Embryonic facial prominence (tissue), 1 donor: ENCODE results near the gene POLR2E.
"Not testable (repeated sequence)": the region's sequence is repeated elsewhere in the genome, so short reads cannot be mapped to it uniquely, and the experiment has no call there.

ENCODE experiments used
- DNase-seq: peaks from one replicate; pipeline ENCODE4 v3.0.0-alpha.2; 2016; ENCODE audit errors: extremely low spot score

The POLR2E gene

GRCh38 chr19:1126984-1127760 is 32.0 kb upstream of the POLR2E start:
- DNase-seq, result no peak

GRCh38 chr19:1125601-1126467 is 30.7 kb upstream of the POLR2E start:
- DNase-seq, result no peak

GRCh38 chr19:1123885-1124677 is 28.9 kb upstream of the POLR2E start:
- DNase-seq, result no peak

- DNase-seq, result no peak
Measured at GRCh38 chr19:1123381-1123780, 28.2 kb upstream of the POLR2E start.

- no peak for DNase-seq
Measured at GRCh38 chr19:1122972-1123363, 27.8 kb upstream of the POLR2E start.

GRCh38 chr19:1122021-1122971 is 27.1 kb upstream of the POLR2E start:
- no peak for DNase-seq

GRCh38 chr19:1121395-1121794 is 26.2 kb upstream of the POLR2E start:
- no peak for DNase-seq

- DNase-seq, result no peak
Measured at GRCh38 chr19:1119475-1120217, 24.5 kb upstream of the POLR2E start.

- no peak for DNase-seq
Measured at GRCh38 chr19:1118999-1119398, 23.8 kb upstream of the POLR2E start.

GRCh38 chr19:1117654-1118053 is 22.5 kb upstream of the POLR2E start:
- DNase-seq, result no peak

DNA sequence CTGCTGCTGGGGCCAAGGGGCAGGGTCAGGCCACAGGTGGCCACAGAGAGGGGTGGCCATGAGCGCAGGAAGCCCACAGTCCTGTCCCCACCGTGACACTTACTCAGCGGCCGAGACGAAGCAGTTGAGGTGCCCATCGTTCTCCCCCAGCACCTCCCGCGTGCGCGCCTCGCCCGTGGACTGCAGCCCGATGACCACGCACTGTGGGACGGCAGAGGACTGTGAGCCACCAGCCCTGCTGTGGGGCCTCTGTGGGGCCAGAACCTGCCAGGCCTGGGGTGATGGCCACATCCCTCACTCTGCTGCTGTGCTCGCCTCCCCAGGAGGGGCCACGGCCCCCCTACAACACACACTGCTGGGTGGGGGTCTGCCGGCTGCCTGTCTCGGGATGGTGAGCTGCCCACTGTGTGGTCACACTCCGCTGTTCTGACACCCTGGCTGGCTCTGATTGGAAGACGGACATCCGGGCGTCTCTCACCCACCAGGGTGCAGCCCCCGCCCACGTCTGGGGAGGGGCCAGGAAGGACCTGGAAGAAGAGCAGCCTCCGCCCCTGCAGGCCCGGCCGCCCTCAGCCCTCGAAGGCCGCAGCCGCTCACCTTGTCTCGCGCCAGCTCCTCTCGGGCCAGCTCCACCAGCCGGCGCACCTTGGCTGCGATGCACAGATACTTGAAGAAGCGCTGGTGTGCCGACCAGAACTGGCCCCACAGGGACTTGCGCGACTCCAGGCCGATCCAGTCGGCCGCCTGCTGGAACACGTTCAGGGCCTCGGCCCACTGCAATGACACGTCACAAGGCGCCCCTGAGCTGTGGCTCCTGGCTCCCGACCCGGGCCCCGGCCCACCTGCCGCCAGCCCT is 21.8 kb upstream of the POLR2E start:
- no peak for DNase-seq

DNA sequence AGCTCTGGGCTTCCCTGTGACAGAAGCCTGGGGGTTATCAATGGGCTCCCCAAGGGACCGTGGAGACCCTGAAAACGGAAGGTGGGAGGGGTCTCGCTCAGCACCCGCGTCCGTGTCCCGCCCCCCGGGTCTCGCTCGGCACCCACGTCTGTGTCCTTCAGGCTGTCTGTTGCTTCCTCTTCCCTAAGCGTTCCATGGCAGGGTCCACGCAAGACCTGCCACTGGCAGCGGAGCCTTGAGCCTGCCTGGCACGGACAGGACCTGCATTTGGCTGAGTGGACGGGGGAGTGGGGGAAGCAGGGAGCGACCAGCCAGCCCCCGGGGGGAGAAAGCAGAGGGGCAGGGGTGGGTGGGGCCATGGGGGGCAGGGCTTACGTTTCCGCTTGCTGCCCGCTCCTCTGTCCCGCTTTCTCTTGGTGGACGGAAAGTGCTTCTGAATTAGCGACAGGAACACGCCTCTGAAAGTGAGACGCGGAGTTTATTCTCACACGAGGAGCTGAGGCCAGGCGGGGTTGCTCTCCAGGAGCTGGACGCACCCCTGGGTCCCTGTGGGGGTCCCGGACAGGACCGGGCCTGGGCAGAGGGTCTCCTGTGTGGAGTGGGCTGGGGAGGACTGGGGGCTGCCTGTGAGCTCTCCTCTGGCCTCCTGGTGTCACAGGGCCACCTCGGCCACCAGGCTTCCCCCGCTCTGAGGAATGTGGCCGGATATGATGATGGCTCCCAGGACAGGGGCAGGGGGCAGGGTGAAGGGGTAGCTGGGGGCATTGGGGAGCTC is 20.7 kb upstream of the POLR2E start:
- no peak for DNase-seq

DNA sequence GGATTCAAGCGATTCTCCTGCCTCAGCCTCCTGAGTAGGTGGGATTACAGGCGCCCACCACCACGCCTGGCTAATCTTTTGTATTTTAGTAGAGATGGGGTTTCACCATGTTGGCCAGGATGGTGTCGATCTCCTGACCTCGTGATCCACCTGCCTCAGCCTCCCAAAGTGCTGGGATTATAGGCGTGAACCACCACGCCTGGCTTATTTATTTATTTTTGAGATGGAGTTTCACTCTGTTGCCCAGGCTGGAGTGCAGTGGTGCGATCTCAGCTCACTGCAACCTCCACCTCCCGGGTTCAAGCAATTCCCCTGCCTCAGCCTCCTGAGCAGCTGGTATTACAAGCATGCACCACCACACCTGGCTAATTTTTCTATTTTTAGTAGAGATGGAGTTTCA is 19.6 kb upstream of the POLR2E start:
- DNase-seq, result not testable (repeated sequence)

GRCh38 chr19:1113986-1114483 is 18.9 kb upstream of the POLR2E start:
- no peak for DNase-seq

DNA sequence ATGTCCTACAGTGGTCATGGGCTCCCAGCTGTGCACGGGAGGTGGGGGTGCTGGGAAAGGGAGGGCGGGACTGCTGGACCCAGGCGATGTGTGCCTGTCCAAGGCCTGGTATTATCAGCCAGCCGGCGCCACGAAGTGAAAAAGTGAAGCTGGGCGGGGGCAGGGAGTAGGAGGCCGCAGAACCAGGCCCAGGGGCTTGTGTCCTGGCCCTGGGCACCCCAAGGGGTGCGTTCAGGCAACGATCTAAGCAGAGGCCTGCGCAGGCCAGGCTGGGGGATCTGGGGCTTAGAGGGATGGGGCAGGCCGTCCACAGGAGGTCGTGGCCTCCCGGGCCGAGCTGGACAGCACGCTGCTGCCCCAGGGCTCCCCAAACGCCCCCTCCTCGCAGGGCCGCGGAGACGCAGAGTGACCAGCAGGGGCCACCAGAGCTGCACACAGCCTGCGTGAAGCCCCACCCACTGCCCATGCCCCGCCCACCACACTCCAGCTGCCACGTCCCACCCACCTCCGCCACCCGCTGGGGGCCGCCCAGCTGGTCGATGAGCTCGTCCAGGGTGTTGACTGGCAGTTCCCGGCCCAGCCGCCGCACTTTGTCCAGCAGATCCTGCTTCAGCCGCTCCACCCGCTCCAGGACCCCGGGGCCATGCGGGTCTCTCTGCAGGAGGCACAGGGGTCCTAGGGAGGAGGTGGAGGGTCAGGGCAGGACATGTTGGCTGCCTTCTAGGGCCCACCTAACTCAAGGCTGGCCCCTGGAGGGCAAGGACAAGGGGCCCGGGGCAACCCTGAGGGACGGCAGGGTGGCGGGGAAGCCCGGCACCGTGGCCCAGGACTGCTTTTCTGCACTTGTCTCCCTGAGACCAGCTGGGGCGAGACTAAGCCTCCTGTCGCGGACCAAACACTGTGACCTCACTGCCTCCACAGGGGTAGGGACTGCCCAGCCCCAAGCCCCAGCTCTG is 18.1 kb upstream of the POLR2E start:
- peak; percentile 81 for DNase-seq

DNA sequence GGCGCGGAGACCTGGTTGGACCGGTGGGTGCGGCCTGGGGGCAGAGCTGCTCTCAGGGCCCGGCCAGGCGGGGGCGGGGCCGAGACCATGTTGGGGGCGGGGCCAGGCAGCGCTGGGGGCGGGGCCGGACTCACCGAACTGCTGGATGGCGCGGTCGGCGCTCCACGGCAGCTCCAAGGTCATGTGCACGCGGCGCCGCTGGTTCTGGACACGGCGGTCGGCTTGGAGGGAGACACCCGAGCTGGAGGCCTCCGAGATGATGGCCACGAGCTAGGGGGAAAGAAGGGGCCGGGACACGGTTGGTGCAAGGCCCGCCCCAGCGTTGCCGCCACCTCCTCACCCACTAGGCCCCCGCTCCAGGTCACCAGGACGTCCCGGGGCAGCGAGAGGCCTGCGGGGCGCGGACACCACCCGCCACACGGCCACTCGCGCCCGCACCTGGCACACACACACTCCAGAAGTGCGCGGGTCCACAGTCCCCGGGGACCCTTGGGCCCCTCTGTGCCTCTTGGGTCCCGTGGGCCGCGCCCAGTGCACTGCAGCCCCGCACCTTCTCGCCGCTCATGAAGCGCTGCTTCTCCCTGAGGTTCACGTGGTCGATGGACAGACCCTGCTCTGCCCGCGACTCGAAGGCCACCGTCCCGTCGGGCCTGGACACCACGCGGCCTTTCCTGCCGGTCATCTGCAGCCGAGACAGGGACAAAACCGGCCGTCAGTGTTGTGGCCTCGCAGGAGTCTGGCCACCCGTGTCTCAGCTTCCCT is 17.3 kb upstream of the POLR2E start:
- DNase-seq, result no peak
